ENCODE measurements around the gene NEK8. TPM values are rescaled to one million over a fixed set of nuclear protein-coding genes. Genes with fewer than 3 reads are reported as not detected.

NEK8 gene
- total and polyA plus RNA-seq, 9 of the 15 experiments (the other 6 are each of a cell fraction or from before 2014, with no cell fraction given) = 0.98 to 16.6 (median 4.6) TPM

DNA sequence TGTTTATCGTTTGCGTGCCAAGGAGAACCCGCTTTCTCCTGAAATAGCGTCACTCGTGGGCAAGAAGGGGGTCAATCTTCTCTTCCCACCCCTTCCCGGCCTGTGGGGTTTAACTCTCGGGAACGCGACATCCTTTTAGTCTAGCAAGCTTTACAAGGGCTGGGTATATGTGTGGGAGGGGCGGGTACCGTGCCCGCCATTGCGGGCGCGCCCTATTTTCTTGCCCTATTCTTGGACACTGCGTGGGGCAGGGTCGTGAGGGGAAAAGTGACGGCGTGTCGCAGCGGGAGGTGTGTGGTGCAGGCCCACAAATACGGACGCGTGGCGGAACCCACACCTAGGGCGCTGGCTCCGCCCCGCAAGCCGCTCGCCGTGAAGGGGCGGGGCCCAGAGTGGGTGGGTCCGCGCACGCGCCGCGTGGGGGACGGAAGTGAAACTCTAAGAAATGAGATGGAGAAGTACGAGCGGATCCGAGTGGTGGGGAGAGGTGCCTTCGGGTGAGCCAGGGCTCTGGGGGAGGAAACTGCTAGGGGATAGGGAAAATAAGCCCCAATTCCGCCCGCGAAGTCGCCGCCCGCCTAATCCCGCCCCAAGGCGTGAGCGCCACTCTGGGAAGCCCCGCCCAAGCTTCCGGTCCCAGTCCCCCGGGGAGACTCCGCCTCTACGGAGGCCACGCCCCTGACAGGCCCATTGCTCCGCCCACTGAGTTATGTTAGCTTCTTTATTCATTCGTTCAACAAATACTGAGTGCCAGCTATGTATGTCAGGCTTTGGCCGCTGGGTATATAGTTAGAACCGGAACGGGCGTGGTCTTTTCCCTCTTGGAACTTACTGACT lies at the start of gene NEK8 (continued):
- TF ChIP-seq, protein P1, sequence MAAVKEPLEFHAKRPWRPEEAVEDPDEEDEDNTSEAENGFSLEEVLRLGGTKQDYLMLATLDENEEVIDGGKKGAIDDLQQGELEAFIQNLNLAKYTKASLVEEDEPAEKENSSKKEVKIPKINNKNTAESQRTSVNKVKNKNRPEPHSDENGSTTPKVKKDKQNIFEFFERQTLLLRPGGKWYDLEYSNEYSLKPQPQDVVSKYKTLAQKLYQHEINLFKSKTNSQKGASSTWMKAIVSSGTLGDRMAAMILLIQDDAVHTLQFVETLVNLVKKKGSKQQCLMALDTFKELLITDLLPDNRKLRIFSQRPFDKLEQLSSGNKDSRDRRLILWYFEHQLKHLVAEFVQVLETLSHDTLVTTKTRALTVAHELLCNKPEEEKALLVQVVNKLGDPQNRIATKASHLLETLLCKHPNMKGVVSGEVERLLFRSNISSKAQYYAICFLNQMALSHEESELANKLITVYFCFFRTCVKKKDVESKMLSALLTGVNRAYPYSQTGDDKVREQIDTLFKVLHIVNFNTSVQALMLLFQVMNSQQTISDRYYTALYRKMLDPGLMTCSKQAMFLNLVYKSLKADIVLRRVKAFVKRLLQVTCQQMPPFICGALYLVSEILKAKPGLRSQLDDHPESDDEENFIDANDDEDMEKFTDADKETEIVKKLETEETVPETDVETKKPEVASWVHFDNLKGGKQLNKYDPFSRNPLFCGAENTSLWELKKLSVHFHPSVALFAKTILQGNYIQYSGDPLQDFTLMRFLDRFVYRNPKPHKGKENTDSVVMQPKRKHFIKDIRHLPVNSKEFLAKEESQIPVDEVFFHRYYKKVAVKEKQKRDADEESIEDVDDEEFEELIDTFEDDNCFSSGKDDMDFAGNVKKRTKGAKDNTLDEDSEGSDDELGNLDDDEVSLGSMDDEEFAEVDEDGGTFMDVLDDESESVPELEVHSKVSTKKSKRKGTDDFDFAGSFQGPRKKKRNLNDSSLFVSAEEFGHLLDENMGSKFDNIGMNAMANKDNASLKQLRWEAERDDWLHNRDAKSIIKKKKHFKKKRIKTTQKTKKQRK (IDR thresholded peaks at IDR 0.05; ENCODE audit: borderline replicate concordance, low read depth, low read length) = no peak
- TF ChIP-seq HIVEP1 (CRISPR knock-in tag; IDR thresholded peaks at IDR 0.05) = no peak
- no peak for TF ChIP-seq ZNF184 (CRISPR knock-in tag; IDR thresholded peaks at IDR 0.05)
- TF ChIP-seq MAFF (IDR thresholded peaks at IDR 0.05; ENCODE audit: low read length) = no peak
- peak; percentile 53 for TF ChIP-seq MEIS2 (IDR thresholded peaks at IDR 0.05; ENCODE audit: partially characterized antibody)
- no peak for TF ChIP-seq SMC3 (conservative IDR thresholded peaks at IDR 0.05; ENCODE audit: insufficient read depth, low read depth, low read length)
- no peak for TF ChIP-seq MCM3 (IDR thresholded peaks at IDR 0.05)
- no peak for TF ChIP-seq ZNF140 (CRISPR knock-in tag; IDR thresholded peaks at IDR 0.05)
- no peak for TF ChIP-seq CLOCK (CRISPR knock-in tag; IDR thresholded peaks at IDR 0.05; ENCODE audit: borderline replicate concordance)
- TF ChIP-seq TOE1 (IDR thresholded peaks at IDR 0.05; ENCODE audit: borderline replicate concordance) = no peak
- TF ChIP-seq TOE1 (CRISPR knock-in tag; IDR thresholded peaks at IDR 0.05; ENCODE audit: borderline replicate concordance, low read depth) = no peak
- TF ChIP-seq MBD2 (IDR thresholded peaks at IDR 0.05; ENCODE audit: borderline replicate concordance, low read depth) = no peak
- no peak; the same call in 1 of the 2 replicates for TF ChIP-seq SOX6 (IDR thresholded peaks at IDR 0.05)
- TF ChIP-seq ZKSCAN3 (CRISPR knock-in tag; IDR thresholded peaks at IDR 0.05) = no peak
- no peak for TF ChIP-seq EP300 (IDR thresholded peaks at IDR 0.05; ENCODE audit: low read length)
- TF ChIP-seq, protein P2, sequence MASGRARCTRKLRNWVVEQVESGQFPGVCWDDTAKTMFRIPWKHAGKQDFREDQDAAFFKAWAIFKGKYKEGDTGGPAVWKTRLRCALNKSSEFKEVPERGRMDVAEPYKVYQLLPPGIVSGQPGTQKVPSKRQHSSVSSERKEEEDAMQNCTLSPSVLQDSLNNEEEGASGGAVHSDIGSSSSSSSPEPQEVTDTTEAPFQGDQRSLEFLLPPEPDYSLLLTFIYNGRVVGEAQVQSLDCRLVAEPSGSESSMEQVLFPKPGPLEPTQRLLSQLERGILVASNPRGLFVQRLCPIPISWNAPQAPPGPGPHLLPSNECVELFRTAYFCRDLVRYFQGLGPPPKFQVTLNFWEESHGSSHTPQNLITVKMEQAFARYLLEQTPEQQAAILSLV (tag; IDR thresholded peaks at IDR 0.05) = no peak
- no peak for TF ChIP-seq CBFA2T3 (IDR thresholded peaks at IDR 0.05)
- TF ChIP-seq ARHGAP35 (IDR thresholded peaks at IDR 0.05; ENCODE audit: partially characterized antibody) = no peak
- TF ChIP-seq DACH1 (IDR thresholded peaks at IDR 0.05; ENCODE audit: partially characterized antibody) = no peak
- no peak for TF ChIP-seq HNRNPLL (IDR thresholded peaks at IDR 0.05; ENCODE audit: low read depth, low read length, poor library complexity, severe bottlenecking)

Measured in K562 (cell line).